Measurements from ENCODE around the gene MUTYH. TPM values are rescaled to one million over a fixed set of nuclear protein-coding genes. Genes with fewer than 3 reads are reported as not detected.

MUTYH gene
- polyA plus RNA-seq, 2 of the 4 experiments (the other 2 are of a cell fraction) = 9.0 to 12.4 TPM

GRCh38 chr1:45375104-45376090 lies 35.2 kb upstream of the MUTYH start (continued):
- no peak for TF ChIP-seq HES2 (IDR thresholded peaks at IDR 0.05)

- Histone ChIP-seq H3K4me3 (no peak overlapping the region), H3K4me2 (no peak overlapping the region), H3K27ac (no peak overlapping the region), H3K9me3 (no peaks in the 10 kb centered on the region), H3K4me1 (no peaks in the 10 kb centered on the region)
- FAIRE-seq (no peak), ATAC-seq (no peak), DNase-seq (ENCODE audit: low read depth in 1 of 2, low spot score in 1 of 2) (no peak)
- CTCF ChIA-PET = interaction anchor here (1.0 to 1.5 kb wide), 2 partner anchors 14 to 120 kb away, joined by 3 to 5 read pairs; no protein-coding TSS in a partner anchor
- no peak for TF ChIP-seq FOSL2 (IDR thresholded peaks at IDR 0.05)
- TF ChIP-seq FOSL2 (CRISPR knock-in tag; IDR thresholded peaks at IDR 0.05) = no peak
- no peak for TF ChIP-seq CHD2 (IDR thresholded peaks at IDR 0.05; ENCODE audit: low read length, partially characterized antibody)
- TF ChIP-seq ATOH8 (CRISPR knock-in tag; IDR thresholded peaks at IDR 0.05; ENCODE audit: low read depth) = no peak
- TF ChIP-seq, protein P1, sequence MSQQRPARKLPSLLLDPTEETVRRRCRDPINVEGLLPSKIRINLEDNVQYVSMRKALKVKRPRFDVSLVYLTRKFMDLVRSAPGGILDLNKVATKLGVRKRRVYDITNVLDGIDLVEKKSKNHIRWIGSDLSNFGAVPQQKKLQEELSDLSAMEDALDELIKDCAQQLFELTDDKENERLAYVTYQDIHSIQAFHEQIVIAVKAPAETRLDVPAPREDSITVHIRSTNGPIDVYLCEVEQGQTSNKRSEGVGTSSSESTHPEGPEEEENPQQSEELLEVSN (IDR thresholded peaks at IDR 0.05; ENCODE audit: borderline replicate concordance, low read depth) = no peak
- no peak for TF ChIP-seq CBX2 (IDR thresholded peaks at IDR 0.05; ENCODE audit: borderline replicate concordance, low read depth)
- TF ChIP-seq SMC3 (IDR thresholded peaks at IDR 0.05) = no peak
- no peak for TF ChIP-seq POLR2AphosphoS2 (conservative IDR thresholded peaks at IDR 0.05; ENCODE audit: low read length)
- TF ChIP-seq CHD4 (IDR thresholded peaks at IDR 0.05; ENCODE audit: borderline replicate concordance) = no peak
- TF ChIP-seq HMGXB4 (CRISPR knock-in tag; IDR thresholded peaks at IDR 0.05; ENCODE audit: borderline replicate concordance) = no peak
- no peak for TF ChIP-seq RNF2 (IDR thresholded peaks at IDR 0.05; ENCODE audit: borderline replicate concordance, low read depth)
- no peak for TF ChIP-seq RAD21 (conservative IDR thresholded peaks at IDR 0.05 in 1 of 2, IDR thresholded peaks at IDR 0.05 in 1 of 2)
- no peak for TF ChIP-seq CBX8 (IDR thresholded peaks at IDR 0.05)
- TF ChIP-seq HES2 (IDR thresholded peaks at IDR 0.05) = no peak
- TF ChIP-seq HOXB5 (CRISPR knock-in tag; IDR thresholded peaks at IDR 0.05) = no peak
- no peak for TF ChIP-seq TFCP2L1 (CRISPR knock-in tag; IDR thresholded peaks at IDR 0.05)
- TF ChIP-seq BCL3 (IDR thresholded peaks at IDR 0.05) = no peak
- TF ChIP-seq MAX (IDR thresholded peaks at IDR 0.05) = no peak
- TF ChIP-seq ESRRA (IDR thresholded peaks at IDR 0.05; ENCODE audit: borderline replicate concordance, low read length) = no peak
- TF ChIP-seq, protein P2, sequence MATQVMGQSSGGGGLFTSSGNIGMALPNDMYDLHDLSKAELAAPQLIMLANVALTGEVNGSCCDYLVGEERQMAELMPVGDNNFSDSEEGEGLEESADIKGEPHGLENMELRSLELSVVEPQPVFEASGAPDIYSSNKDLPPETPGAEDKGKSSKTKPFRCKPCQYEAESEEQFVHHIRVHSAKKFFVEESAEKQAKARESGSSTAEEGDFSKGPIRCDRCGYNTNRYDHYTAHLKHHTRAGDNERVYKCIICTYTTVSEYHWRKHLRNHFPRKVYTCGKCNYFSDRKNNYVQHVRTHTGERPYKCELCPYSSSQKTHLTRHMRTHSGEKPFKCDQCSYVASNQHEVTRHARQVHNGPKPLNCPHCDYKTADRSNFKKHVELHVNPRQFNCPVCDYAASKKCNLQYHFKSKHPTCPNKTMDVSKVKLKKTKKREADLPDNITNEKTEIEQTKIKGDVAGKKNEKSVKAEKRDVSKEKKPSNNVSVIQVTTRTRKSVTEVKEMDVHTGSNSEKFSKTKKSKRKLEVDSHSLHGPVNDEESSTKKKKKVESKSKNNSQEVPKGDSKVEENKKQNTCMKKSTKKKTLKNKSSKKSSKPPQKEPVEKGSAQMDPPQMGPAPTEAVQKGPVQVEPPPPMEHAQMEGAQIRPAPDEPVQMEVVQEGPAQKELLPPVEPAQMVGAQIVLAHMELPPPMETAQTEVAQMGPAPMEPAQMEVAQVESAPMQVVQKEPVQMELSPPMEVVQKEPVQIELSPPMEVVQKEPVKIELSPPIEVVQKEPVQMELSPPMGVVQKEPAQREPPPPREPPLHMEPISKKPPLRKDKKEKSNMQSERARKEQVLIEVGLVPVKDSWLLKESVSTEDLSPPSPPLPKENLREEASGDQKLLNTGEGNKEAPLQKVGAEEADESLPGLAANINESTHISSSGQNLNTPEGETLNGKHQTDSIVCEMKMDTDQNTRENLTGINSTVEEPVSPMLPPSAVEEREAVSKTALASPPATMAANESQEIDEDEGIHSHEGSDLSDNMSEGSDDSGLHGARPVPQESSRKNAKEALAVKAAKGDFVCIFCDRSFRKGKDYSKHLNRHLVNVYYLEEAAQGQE (IDR thresholded peaks at IDR 0.05) = no peak
- POLR2A ChIA-PET = no interaction called here
These were observed 33.3 kb upstream of the MUTYH start for GRCh38 chr1:45373573-45373972.

Data from A549 (cell line).